Measurements from ENCODE around the gene PRPF39. TPM values are rescaled to one million over a fixed set of nuclear protein-coding genes. Genes with fewer than 3 reads are reported as not detected.

Gene PRPF39
- total and polyA plus RNA-seq, 2 of the 4 experiments (the other 2 are of a cell fraction), result 18.1 to 29.6 TPM

GRCh38 chr14:45051180-45051579 is 32.7 kb upstream of the PRPF39 start:
- no peak overlapping the region for H2BK120ac ChIP-seq (ENCODE audit: low read depth, low read length)
- H2AK9ac ChIP-seq (replicated peaks; ENCODE audit: low read depth, low read length, poor library complexity), result no peak overlapping the region
- POLR2A ChIA-PET (ENCODE audit: unreplicated experiment), result no interaction called here
- H2BK5ac ChIP-seq (ENCODE audit: low read depth, low read length, poor library complexity, severe bottlenecking), result no peak overlapping the region
- H4K5ac ChIP-seq (ENCODE audit: low read depth, low read length), result no peak overlapping the region
- H2BK15ac ChIP-seq (ENCODE audit: low read depth, low read length), result no peak overlapping the region
- no peaks in the 10 kb centered on the region for H3K9me1 ChIP-seq (ENCODE audit: insufficient read depth, low read length)
- ATAC-seq (ENCODE audit: low read depth), result no peak
- no peak overlapping the region for H3K4ac ChIP-seq (ENCODE audit: low read depth, low read length)
- no peak overlapping the region for H3K9ac ChIP-seq (ENCODE audit: low read depth, low read length)
- no peaks in the 10 kb centered on the region for H3K27me3 ChIP-seq (ENCODE audit: control insufficient read depth, insufficient read depth, low read length)
- H3K9me3 ChIP-seq (ENCODE audit: control insufficient read depth, insufficient read depth, low read length), result no peaks in the 10 kb centered on the region
- H2BK20ac ChIP-seq (ENCODE audit: low read depth, low read length), result no peak overlapping the region
- H3K27ac ChIP-seq (ENCODE audit: insufficient read depth, low read length), result no peak overlapping the region
- in situ Hi-C loops (cut with MboI; ENCODE audit: low sequenced_read_pairs) (no loop called here), dilution Hi-C loops (cut with HindIII; ENCODE audit: low sequenced_read_pairs, unreplicated experiment) (no loop called here), intact Hi-C loops (cut with micrococcal nuclease) (no loop called here)
- no peak overlapping the region for H3K4me2 ChIP-seq (ENCODE audit: low read depth, low read length)
- CTCF ChIA-PET, result no interaction called here
- H3K4me3 ChIP-seq (ENCODE audit: insufficient read depth, low read depth, low read length), result no peak overlapping the region
- no peaks in the 10 kb centered on the region for H4K20me1 ChIP-seq (ENCODE audit: insufficient read depth, low read length)
- no peak overlapping the region for H3K56ac ChIP-seq (ENCODE audit: extremely low read depth, insufficient read depth, low read length)
- no peaks in the 10 kb centered on the region for H3K79me1 ChIP-seq (ENCODE audit: low read depth in 1 of 2, low read length in 2 of 2)
- H3K14ac ChIP-seq (replicated peaks; ENCODE audit: low read depth, low read length), result no peak overlapping the region
- peaks cover 6% of the 10 kb centered on the region for H3K36me3 ChIP-seq (ENCODE audit: control insufficient read depth, insufficient read depth, low read length)
- DNase-seq, result no peak
- H2AFZ ChIP-seq (replicated peaks; ENCODE audit: low read length, poor library complexity), result no peak overlapping the region
- TF ChIP-seq BHLHE40 (IDR thresholded peaks at IDR 0.05; ENCODE audit: low read depth, low read length), result no peak
- no peak for TF ChIP-seq NFE2L2 (IDR thresholded peaks at IDR 0.05; ENCODE audit: low read depth, low read length)
- TF ChIP-seq, protein P1, sequence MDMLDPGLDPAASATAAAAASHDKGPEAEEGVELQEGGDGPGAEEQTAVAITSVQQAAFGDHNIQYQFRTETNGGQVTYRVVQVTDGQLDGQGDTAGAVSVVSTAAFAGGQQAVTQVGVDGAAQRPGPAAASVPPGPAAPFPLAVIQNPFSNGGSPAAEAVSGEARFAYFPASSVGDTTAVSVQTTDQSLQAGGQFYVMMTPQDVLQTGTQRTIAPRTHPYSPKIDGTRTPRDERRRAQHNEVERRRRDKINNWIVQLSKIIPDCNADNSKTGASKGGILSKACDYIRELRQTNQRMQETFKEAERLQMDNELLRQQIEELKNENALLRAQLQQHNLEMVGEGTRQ (IDR thresholded peaks at IDR 0.05; ENCODE audit: low read depth, low read length), result no peak
- TF ChIP-seq, protein P2, sequence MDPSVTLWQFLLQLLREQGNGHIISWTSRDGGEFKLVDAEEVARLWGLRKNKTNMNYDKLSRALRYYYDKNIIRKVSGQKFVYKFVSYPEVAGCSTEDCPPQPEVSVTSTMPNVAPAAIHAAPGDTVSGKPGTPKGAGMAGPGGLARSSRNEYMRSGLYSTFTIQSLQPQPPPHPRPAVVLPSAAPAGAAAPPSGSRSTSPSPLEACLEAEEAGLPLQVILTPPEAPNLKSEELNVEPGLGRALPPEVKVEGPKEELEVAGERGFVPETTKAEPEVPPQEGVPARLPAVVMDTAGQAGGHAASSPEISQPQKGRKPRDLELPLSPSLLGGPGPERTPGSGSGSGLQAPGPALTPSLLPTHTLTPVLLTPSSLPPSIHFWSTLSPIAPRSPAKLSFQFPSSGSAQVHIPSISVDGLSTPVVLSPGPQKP (IDR thresholded peaks at IDR 0.05; ENCODE audit: borderline replicate concordance, low read depth, low read length), result no peak
- TF ChIP-seq MAZ (IDR thresholded peaks at IDR 0.05; ENCODE audit: borderline replicate concordance, low read depth, low read length), result no peak
- TF ChIP-seq MAFK (IDR thresholded peaks at IDR 0.05; ENCODE audit: low read depth, low read length), result no peak
- no peak for TF ChIP-seq FOS (IDR thresholded peaks at IDR 0.05; ENCODE audit: low read depth, low read length)
- no peak for TF ChIP-seq SMC3 (IDR thresholded peaks at IDR 0.05; ENCODE audit: low read depth, low read length)
- TF ChIP-seq POLR2A (IDR thresholded peaks at IDR 0.05; ENCODE audit: low read depth, low read length), result no peak
- TF ChIP-seq MXI1 (IDR thresholded peaks at IDR 0.05; ENCODE audit: borderline replicate concordance, low read depth, low read length), result no peak
- TF ChIP-seq CHD1 (IDR thresholded peaks at IDR 0.05; ENCODE audit: low read depth, low read length), result no peak
- no peak overlapping the region for H3K23ac ChIP-seq (ENCODE audit: low read depth, low read length)
- no TSS peak for BruUV-seq (replicated peaks)
- H3K18ac ChIP-seq (ENCODE audit: low read depth, low read length), result no peak overlapping the region
- H2AK5ac ChIP-seq (ENCODE audit: low read depth, low read length), result no peak overlapping the region
- no peak overlapping the region for H4K91ac ChIP-seq (ENCODE audit: insufficient read depth, low read depth, low read length)
- no peaks in the 10 kb centered on the region for H3K4me1 ChIP-seq (ENCODE audit: control insufficient read depth, insufficient read depth, low read length)
- H4K8ac ChIP-seq (ENCODE audit: low read depth in 2 of 2, low read length in 2 of 2), result no peak overlapping the region
